GM18508 (cell line): ENCODE measurements around the gene PALM.

Experiments
- ATAC-seq: cut with Tn5 transposase; IDR thresholded peaks from one replicate; pipeline ENCODE4 v1.9.1; 2021; ENCODE audit warnings: moderate number of reproducible peaks; ENCODE audit not compliant: insufficient read depth, unreplicated experiment

Gene PALM

DNA sequence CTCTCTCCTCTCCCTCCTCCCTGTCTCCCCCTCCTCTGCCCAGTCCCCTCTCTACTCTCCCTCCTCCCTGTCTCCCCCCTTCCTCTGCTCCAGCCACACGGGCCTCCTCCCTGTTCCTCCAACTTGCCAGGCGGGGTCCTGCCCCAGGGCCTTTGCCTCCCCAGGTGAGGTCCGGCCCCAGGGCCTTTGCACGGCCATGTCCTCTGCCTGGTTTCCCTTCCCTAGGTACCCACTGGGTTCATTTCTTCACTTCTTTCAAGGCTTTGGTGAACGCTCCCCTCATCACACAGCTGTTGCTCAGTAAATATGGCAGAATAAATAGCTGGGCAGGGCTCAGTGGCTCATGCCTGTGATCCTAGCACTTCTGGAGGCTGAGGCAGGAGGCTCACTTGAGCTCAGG, 63.3 kb downstream of the PALM start:
- ATAC-seq = no peak

DNA sequence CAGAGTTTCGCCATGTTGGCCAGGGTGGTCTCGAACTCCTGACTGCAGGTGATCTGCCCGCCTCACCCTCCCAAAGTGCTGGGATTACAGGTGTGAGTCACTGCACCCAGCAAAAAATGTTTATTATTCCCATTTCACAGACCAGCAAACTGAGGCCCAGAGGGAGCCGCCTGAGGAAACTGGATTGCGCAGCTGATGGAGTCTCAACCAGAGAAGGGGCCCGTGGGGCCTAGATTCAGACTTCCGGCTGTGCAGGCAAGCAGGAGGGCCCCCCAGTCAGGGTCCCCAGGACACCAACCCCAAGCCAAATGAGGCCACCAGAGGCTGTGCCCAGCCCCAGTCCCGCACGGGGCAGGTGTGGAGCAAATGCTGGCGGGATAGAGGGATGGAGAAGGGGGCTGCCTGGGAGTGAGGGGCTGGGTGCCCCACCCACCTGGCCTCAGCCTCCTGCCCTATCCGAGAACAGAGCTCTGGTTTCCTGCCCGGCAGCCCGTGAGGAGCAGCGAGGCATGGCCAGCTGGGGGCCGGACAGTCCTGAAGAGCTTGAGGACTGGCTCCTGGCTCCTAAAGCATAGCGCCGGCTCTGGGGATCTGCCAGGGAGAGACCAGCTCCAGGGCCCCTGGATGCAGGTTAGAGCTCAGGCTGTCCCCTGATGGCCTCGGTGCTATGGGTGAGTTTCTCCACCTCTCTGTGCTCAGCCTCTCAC, 64.1 kb downstream of the PALM start:
- no peak for ATAC-seq

GRCh38 chr19:776549-776948, 67.8 kb downstream of the PALM start:
- no peak for ATAC-seq

- ATAC-seq = no peak
Observed at GRCh38 chr19:778910-779653, 70.3 kb downstream of the PALM start.

GRCh38 chr19:780935-781334, 72.2 kb downstream of the PALM start:
- ATAC-seq = no peak

DNA sequence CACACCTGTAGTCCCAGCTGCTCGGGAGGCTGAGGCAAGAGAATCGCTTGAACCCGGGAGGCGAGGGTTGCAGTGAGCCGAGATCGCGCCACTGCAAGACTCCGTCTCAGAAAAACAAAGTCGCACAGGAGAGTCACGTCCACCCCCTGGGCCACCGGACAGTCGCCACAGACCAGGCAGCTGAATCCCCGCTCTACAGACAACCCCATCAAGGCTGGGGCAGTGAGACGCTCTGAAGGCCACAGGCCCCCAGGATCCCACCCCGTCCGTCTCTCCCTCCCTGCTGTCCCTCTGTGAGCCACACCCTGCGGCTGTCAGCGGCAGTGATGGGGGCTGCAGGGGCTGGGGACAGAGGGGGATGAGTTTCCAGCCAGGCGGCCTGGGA, 73.1 kb downstream of the PALM start:
- no peak for ATAC-seq

- no peak for ATAC-seq
Observed at GRCh38 chr19:782185-782877, 73.6 kb downstream of the PALM start.

DNA sequence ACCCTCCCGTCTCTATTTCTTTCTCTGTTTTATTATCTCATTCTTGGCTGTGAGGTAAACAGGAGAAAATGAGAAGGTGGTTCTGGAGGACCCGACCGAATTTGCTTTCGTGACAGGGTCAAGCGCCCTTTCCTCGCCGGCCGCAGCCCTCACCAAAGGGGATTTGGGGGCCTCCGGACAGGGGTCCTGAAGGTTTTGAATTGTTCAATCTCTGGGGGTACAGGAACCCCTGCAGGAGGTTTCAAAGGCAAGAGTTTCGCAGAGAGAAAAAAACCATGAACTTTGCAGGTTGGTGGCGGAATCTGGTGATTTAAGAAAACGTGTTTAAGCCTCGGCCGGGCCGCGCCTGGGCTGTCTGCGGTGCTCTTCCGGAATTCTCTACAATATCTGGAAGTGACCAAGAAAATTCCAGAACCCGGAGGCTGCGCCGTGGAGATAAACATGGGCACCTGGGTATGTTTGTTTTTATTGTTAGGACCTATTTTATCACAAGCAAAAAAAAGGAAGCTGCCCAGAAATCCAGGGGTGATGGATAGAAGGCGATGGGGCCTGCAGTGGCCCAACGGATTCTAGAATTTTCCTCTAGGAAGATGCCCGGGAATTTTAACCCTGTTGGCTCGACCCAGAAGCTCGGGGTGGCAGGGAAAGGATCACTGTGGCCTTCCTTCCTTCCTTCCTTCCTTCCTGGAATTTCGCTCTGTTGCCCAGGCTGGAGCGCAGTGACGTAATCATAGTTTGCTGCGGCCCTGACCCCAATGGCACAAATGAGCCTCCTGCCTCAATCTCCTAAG, 74.3 kb downstream of the PALM start:
- no peak for ATAC-seq

- ATAC-seq = no peak
Observed at GRCh38 chr19:784541-784940, 75.8 kb downstream of the PALM start.

DNA sequence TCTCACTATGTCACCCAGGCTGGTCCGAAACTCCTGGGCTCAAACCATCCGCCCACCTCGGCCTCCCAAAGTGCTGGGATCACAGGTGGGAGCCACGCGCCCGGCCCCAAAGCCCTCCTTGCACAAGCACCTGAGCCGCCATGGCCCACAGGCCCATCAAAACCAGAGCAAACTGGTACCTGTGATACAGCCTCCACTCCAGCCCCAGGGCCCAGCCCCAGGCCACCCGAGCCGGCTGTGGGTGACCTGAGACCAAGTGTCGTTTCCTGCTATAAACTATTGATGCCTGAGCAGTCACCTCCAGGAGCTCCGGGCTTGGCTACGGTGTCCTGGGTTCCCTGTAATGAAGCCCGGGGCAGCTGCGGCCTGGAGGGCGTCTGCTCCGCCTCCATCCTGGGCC, 78.8 kb downstream of the PALM start:
- ATAC-seq = no peak

GRCh38 chr19:788686-788982, 79.9 kb downstream of the PALM start:
- no peak for ATAC-seq

- no peak for ATAC-seq
Observed at GRCh38 chr19:788983-789700, 80.4 kb downstream of the PALM start.

DNA sequence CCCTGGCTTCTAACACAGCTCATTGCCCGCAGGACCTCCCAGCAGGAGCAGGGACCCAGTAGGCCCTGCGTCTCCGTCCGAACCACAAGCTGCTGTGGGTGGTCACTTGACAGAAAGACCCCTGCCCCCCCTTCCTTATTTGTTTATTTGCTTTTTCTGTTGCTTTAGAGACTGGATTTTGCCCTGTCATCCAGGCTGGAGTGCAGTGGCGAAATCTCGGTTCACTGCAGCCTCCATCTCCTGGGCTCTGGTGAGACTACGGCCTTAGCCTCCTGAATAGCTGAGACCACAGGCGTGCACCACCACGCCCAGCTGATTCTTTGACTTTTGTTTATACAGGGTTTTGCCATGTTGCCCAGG, 80.9 kb downstream of the PALM start:
- no peak for ATAC-seq

DNA sequence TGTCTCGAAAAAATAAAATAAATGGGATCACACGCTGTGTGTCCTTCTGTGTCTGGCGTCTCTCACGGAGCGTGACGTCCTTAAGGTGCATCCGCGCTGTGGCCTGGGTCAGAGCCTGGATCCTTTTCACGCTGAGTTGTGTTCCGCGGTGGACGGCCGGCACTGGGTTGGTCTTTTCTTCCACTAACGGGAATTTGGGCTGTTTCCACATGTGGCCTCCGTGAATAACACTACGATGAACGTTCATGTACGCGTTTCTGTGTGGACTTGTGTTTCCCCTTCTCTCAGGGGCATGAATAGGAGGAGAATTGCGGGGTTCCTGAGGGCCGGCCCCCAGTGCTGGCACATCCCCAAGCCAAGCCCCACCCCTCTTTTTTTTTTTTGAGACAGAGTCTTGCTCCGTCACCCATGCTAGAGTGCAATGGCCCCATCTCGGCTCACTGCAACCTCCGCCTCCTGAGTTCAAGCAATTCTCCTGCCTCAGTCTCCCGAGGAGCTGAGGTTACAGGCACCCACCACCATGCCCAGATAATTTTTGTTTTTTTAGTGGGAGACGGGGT, 82.4 kb downstream of the PALM start:
- no peak for ATAC-seq

DNA sequence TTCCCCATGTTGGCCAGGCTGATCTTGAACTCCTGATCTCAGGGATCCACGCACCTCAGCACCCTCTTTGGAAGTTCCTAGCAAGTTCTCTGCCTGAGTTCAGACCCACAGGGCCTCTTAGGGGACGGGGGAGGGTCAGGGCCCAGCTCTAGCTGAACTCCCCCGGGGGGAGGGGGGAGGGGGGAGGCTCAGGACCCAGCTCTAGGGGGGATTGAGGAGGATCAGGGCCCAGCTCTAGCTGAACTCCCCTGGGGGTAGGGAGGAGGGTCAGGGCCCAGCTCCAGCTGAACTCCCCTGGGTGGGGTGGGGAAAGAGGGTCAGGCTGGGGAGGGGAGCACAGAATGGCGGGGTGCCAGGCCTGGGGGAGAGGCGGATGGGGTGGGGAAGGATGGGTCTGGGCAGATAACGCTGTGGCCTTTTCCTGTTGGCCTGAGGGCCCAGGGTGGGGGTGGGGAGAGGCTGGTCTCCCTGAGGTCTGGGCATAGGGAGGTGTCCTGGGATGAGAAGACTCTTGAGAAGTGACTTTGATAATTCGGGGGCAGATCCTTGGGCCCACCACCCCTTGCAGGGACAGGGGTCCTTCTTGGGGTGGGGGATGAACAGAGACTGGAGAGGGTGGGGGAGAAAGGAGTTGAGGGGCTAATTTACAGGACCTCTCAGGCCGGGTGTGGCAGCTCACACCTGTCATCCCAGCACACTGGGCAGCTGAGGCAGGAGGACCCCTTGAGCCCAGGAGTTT, 83.0 kb downstream of the PALM start:
- no peak for ATAC-seq

GRCh38 chr19:792306-792885, 83.7 kb downstream of the PALM start:
- no peak for ATAC-seq

GRCh38 chr19:793806-794205, 85.1 kb downstream of the PALM start:
- no peak for ATAC-seq

DNA sequence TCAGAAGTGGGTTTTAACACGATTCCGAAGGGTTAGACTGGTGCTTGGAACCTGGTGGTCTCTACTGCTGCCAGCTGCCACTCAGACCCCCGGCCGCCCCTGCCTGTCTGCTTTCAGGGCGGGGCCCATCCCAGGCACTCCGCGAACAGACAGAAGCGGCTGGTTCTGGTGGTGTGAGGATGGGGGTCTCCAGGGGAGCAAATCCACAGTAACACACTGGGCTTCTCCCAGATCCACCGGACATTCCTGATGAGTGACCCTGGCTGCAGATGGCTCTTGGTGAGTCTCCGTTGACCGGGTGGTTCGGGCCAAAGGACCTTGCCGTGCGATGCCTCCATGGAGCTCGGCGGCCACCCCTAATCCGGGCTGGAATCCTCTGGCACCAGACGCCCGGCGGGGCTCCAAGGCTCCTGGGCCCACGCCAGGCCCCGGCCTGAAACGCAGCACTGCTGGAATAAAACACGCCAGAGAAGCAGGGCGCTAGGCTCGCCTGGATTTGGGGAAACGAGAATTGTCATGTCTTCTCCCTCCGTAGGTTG, 86.4 kb downstream of the PALM start:
- ATAC-seq = no peak
